ENCODE results near the gene ATP2B3.

ATP2B3 gene

GRCh38 chrX:153622661-153623309 lies 105.3 kb downstream of the ATP2B3 start:
- no peak for DNase-seq

GRCh38 chrX:153623310-153624029 lies 106.0 kb downstream of the ATP2B3 start:
- no peak for DNase-seq

- no peak for DNase-seq
These were observed 107.0 kb downstream of the ATP2B3 start for GRCh38 chrX:153624196-153625091.

- DNase-seq: no peak
These were observed 108.0 kb downstream of the ATP2B3 start for GRCh38 chrX:153625271-153626024.

- DNase-seq: no peak
These were observed 108.7 kb downstream of the ATP2B3 start for GRCh38 chrX:153626025-153626633.

- no peak for DNase-seq
These were observed 109.6 kb downstream of the ATP2B3 start for GRCh38 chrX:153626863-153627674.

- DNase-seq: no peak
These were observed 110.3 kb downstream of the ATP2B3 start for GRCh38 chrX:153627675-153628111.

- peak; percentile 69 for DNase-seq
These were observed 110.7 kb downstream of the ATP2B3 start for GRCh38 chrX:153628129-153628528.

GRCh38 chrX:153628665-153629064 lies 111.2 kb downstream of the ATP2B3 start:
- DNase-seq: no peak

- DNase-seq: no peak
These were observed 113.9 kb downstream of the ATP2B3 start for GRCh38 chrX:153631346-153631745.

- DNase-seq: no peak
These were observed 114.6 kb downstream of the ATP2B3 start for GRCh38 chrX:153631907-153632594.

All from NCI-H187 treated with DMSO at 0.1 percent for 48 hours (cell line).